Thyroid gland (tissue), 4 donors: Measurements from ENCODE around the gene SGPP2. TPM values are rescaled to one million over a fixed set of nuclear protein-coding genes. Genes with fewer than 3 reads are reported as not detected.

Source experiments
- DNase-seq, 2 donors: peaks; one replicate each; pipeline ENCODE4 v3.0.0-alpha.2; 2019
- H3K27ac ChIP-seq, 3 donors: fragments of 200-600 bp; sonication (generic); 1 replicate in 2 of 3; 2 replicates in 1 of 3; pipeline ENCODE4 v1.5.1; 2016 to 2019; ENCODE audit warnings: mild to moderate bottlenecking in 1 of 3, moderate library complexity in 1 of 3
- H3K27me3 ChIP-seq: fragments of 200-600 bp; sonication (generic); one replicate; pipeline ENCODE4 v1.5.1; 2019
- H3K36me3 ChIP-seq, 2 donors: fragments of 200-600 bp; sonication (generic); one replicate each; pipeline ENCODE4 v1.5.1; 2016 to 2019
- H3K4me1 ChIP-seq, 2 donors: fragments of 200-600 bp; sonication (generic); one replicate each; pipeline ENCODE4 v1.5.1; 2017 to 2019
- H3K4me3 ChIP-seq, 3 donors: fragments of 200-600 bp; sonication (generic); replicated peaks in 1 of 3; 1 replicate in 2 of 3; 2 replicates in 1 of 3; pipeline ENCODE4 v1.5.1; 2016; ENCODE audit warnings: mild to moderate bottlenecking in 1 of 3
- H3K9me3 ChIP-seq: fragments of 200-600 bp; sonication (generic); one replicate; pipeline ENCODE4 v1.5.1; 2017
- CTCF ChIP-seq, 6 experiments: fragments of 200-600 bp in 3 of 6; fragments of 450-650 bp in 3 of 6; sonication (generic) in 3 of 6; IDR thresholded peaks; one replicate each; pipeline ENCODE4 v1.5.1; 2016 to 2019; ENCODE audit warnings: antibody characterized with exemption in 6 of 6, mild to moderate bottlenecking in 2 of 6, inconsistent platforms in 1 of 6, moderate library complexity in 1 of 6
- POLR2A ChIP-seq, 2 donors: fragments of 450-650 bp; IDR thresholded peaks; one replicate each; pipeline ENCODE4 v1.6.1; 2017; ENCODE audit warnings: antibody characterized with exemption in 2 of 2, mild to moderate bottlenecking in 2 of 2, moderate library complexity in 1 of 2
- WGBS, 2 donors: methylation state at CpG; one replicate each; pipeline ENCODE4 v1.1.5; 2017; 5-methylcytosine and 5-hydroxymethylcytosine counted together
- intact Hi-C: fragments of 100-400 bp; cut with DNase I; formaldehyde crosslinking; loops from one replicate; pipeline ENCODE4 v1.15.1; 2023
- total RNA-seq, 4 donors: library from RNA; depleted of rRNA; stranded (reverse); fragments of >200 nt; gene quantifications; one replicate each; pipeline ENCODE4 v1.2.3, GENCODE V29; 2016

SGPP2 gene
- total RNA-seq, 4 donors from 2014 or later, result 33.7 to 53.7 (median 46.6) TPM

DNA sequence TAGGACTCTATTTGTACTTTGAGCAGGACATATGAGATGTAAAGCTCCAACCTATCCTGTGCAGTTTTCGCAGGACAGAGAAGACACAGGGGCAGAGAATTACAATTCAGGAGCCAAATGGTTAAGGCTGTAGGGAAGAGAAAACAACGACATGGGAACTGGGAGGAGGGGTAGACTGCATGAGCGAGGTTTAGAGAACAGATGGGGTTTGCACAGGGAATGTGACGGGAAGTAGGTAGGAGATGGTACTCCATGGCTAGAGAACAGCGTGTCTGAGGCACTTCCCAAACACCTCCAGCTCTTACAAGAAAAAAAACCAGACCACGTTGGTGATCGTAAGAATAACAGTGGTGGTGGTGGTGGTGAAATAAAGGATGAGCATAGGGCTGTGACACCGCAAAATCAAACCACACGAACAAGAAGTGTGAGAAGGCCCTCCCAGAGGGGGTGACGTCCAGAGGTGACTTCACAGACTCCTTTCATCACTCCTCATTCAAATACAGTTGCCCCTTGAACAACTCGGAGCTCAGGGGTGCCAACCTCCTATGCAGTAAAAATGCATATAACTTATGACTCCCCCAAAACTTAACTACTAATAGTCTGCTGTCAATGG is 138.9 kb downstream of the SGPP2 start:
- Histone ChIP-seq H3K27ac (no peak overlapping the region), H3K4me1 (peaks cover 21 to 47% of the 10 kb centered on the region in 2 donors), H3K27me3 (no peaks in the 10 kb centered on the region), H3K4me3 (no peak overlapping the region), H3K9me3 (no peaks in the 10 kb centered on the region), H3K36me3 (no peaks in the 10 kb centered on the region)
- 76 to 78% methylated on average over 11 of the region's 11 CpGs for WGBS, 2 donors
- TF ChIP-seq POLR2A (IDR thresholded peaks at IDR 0.05), result no peak
- TF ChIP-seq CTCF (IDR thresholded peaks at IDR 0.05), result no peak
- intact Hi-C loops, result loop anchor here (10.0 kb wide), 1 partner anchor 248 kb away; no protein-coding TSS in a partner anchor
- no peak for DNase-seq

DNA sequence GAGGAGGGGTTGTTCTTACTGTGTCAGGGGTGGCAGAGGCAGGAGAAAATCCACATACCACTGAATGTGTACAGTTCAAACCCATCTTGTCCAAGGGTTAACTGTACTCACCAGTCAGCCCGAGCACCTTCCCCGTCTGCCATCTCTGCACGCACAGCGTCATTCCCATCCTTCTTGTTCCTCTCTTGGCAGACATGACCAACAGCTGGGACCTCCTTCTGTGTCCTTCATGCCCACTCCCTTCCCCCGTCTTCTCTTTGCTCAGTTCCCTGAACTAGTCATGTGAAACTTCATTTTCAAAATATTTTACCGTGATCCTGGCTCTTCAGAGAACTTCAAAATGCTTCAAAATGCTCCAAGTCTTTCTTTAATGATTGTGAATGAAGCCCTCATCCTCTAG is 139.6 kb downstream of the SGPP2 start:
- peaks cover 21 to 53% of the 10 kb centered on the region in 2 donors for H3K4me1 ChIP-seq
- no peak for DNase-seq
- H3K4me3 ChIP-seq, result no peak overlapping the region
- H3K27ac ChIP-seq, result peak overlapping the region in 1 of 3 donors; percentile 20
- TF ChIP-seq POLR2A (IDR thresholded peaks at IDR 0.05) (no peak), CTCF (IDR thresholded peaks at IDR 0.05) (no peak)
- no peaks in the 10 kb centered on the region for H3K9me3 ChIP-seq
- H3K27me3 ChIP-seq, result no peaks in the 10 kb centered on the region
- WGBS, 2 donors, result 52 to 53% methylated on average over 6 of the region's 6 CpGs
- H3K36me3 ChIP-seq, result no peaks in the 10 kb centered on the region
- intact Hi-C loops, result loop anchor here (10.0 kb wide), 1 partner anchor 249 kb away; no protein-coding TSS in a partner anchor

DNA sequence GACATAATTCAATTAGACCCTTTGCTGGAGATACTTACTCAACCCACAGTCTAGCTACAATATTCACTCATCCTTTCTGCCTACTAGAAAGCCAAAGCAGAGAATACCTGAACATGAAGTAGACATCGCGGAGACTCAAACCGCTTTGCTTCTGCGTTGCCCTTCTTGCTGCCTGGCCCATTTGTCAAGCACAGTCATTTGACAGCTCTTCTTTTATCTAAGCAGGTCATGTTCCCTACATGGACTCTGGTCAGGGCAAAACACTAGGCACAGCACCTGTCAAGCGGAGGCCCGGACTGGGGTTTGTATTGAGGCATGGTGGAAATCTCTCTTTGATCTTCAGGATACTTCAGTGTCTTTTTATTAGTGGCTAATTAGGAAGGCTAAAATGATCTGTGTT is 141.9 kb downstream of the SGPP2 start:
- Histone ChIP-seq H3K9me3 (no peaks in the 10 kb centered on the region), H3K36me3 (no peaks in the 10 kb centered on the region), H3K27me3 (no peaks in the 10 kb centered on the region), H3K4me1 (peaks cover 14 to 42% of the 10 kb centered on the region in 2 donors), H3K27ac (no peak overlapping the region), H3K4me3 (no peak overlapping the region)
- intact Hi-C loops, result loop anchor here (10.0 kb wide), 1 partner anchor 251 kb away; no protein-coding TSS in a partner anchor
- no peak for DNase-seq
- TF ChIP-seq CTCF (IDR thresholded peaks at IDR 0.05) (no peak), POLR2A (IDR thresholded peaks at IDR 0.05) (no peak)
- WGBS, 2 donors, result 95 to 96% methylated on average over 6 of the region's 6 CpGs

DNA sequence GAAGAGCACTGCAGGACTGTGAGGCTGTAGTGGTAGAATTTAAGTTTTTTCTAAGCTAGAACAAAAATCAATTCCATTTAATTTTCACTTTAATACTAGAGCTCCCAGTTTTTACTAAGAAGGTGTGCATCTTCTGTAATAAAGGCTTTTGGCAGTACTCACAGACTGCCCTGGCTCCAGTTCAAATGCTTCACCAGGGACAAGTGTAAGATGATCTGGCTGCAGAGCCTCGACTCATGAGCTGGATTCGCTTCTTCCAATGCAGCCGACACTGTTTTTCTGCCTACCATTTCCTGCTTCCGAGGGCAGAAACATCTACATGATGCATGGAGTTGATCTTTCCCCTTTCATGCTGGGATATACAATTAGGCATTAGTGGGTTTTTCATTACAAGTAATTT is 144.5 kb downstream of the SGPP2 start:
- peak; percentile 73 to 79 for DNase-seq
- H3K36me3 ChIP-seq, result peaks cover 0 to 3% of the 10 kb centered on the region in 2 donors
- intact Hi-C loops, result loop anchor here (10.0 kb wide), 1 partner anchor 254 kb away; no protein-coding TSS in a partner anchor
- TF ChIP-seq POLR2A (IDR thresholded peaks at IDR 0.05) (no peak), CTCF (IDR thresholded peaks at IDR 0.05) (no peak)
- no peaks in the 10 kb centered on the region for H3K9me3 ChIP-seq
- no peak overlapping the region for H3K4me3 ChIP-seq
- no peaks in the 10 kb centered on the region for H3K27me3 ChIP-seq
- peaks cover 21 to 47% of the 10 kb centered on the region in 2 donors for H3K4me1 ChIP-seq
- 18 to 24% methylated on average over 4 of the region's 4 CpGs for WGBS, 2 donors
- no peak overlapping the region for H3K27ac ChIP-seq

DNA sequence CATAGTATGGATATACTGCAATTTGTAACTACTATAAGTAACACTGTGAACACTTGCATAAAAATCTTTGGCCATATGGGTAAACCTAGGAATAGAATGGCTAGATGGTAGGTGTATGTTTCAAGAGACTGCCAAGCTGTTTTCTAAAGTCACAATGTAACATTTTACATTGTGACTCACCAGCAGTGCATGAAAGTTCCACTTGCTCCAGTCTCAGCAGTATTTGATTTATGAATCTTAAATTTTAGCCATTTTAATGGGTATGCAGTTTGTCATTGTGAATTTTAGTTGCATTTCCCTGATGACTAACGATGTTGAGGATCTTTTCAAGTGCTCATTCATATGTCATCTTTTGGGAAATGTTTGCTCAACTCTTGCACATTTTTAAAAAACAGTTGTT is 145.5 kb downstream of the SGPP2 start:
- Histone ChIP-seq H3K4me1 (peaks cover 15 to 44% of the 10 kb centered on the region in 2 donors), H3K9me3 (no peaks in the 10 kb centered on the region), H3K27me3 (no peaks in the 10 kb centered on the region), H3K4me3 (no peak overlapping the region), H3K36me3 (peaks cover 0 to 3% of the 10 kb centered on the region in 2 donors), H3K27ac (no peak overlapping the region)
- 93 to 94% methylated on average over 1 of the region's 1 CpG for WGBS, 2 donors
- no peak for TF ChIP-seq POLR2A (IDR thresholded peaks at IDR 0.05)
- intact Hi-C loops, result loop anchor here (10.0 kb wide), 1 partner anchor 255 kb away; no protein-coding TSS in a partner anchor
- DNase-seq, result no peak
